HepG2 (cell line): ENCODE data around the gene BABAM2. TPM values are rescaled to one million over a fixed set of nuclear protein-coding genes. Genes with fewer than 3 reads are reported as not detected.

ENCODE experiments used
- ATAC-seq: fragments of 200-7000 bp; cut with Tn5 transposase; 3 replicates; pipeline ENCODE4 v1.9.1; 2020; ENCODE audit warnings: mild to moderate bottlenecking, moderate library complexity
- BruUV-seq: library from RNA; stranded (reverse); fragments of 400-500 nt; replicated peaks from 2 replicates; lab custom pipeline; 2021; lab: Mats Ljungman, UMichigan
- CTCF ChIA-PET: fragments of 300-600 bp; formaldehyde crosslinking; extraction: SDS; loops from one replicate; lab custom pipeline; 2021; ENCODE audit warnings: low total read pairs, inconsistent platforms, low intra/inter-chr PET ratio; lab: Yijun Ruan, JAX
- POLR2A ChIA-PET: fragments of 350-600 bp; sonication (Branson Sonifier 250); formaldehyde crosslinking; loops from one replicate; lab custom pipeline; 2020; ENCODE audit warnings: antibody characterized with exemption, inconsistent platforms; lab: Yijun Ruan, JAX
- DNase-seq: peaks from one replicate; pipeline ENCODE4 v3.0.0-alpha.2; 2015; ENCODE audit warnings: low spot score
- FAIRE-seq: peaks from 3 replicates; lab custom pipeline; 2011; peaks lifted over from hg19 to GRCh38; lab: Jason Lieb, UNC
- H2AFZ ChIP-seq: one replicate; pipeline ENCODE4 v1.6.1; 2011; ENCODE audit warnings: low read length, inconsistent platforms
- H3K27ac ChIP-seq: fragments of 300-600 bp; 3 replicates; pipeline ENCODE4 v1.8.0; 2011; ENCODE audit warnings: mixed run types, mild to moderate bottlenecking, mixed read lengths, low read length, inconsistent platforms; ENCODE audit not compliant: insufficient read depth; ENCODE audit errors: extremely low read length
- H3K27me3 ChIP-seq, 2 experiments: fragments of 200-600 bp in 1 of 2; 2 replicates in 1 of 2; 3 replicates in 1 of 2; pipeline versions ENCODE4 v1.6.0 to v1.8.0; 2011; ENCODE audit warnings: low read length in 2 of 2, mild to moderate bottlenecking in 2 of 2, moderate library complexity in 2 of 2, inconsistent platforms in 1 of 2; ENCODE audit not compliant: insufficient read depth in 2 of 2, control insufficient read depth in 1 of 2
- H3K36me3 ChIP-seq, 2 experiments: fragments of 200-600 bp in 1 of 2; replicated peaks in 1 of 2; 2 replicates in 1 of 2; 3 replicates in 1 of 2; pipeline versions ENCODE4 v1.5.1 to v1.8.0; 2011; ENCODE audit warnings: low read length in 2 of 2, inconsistent platforms in 1 of 2; ENCODE audit not compliant: insufficient read depth in 2 of 2, control insufficient read depth in 1 of 2
- H3K4me1 ChIP-seq: 2 replicates; pipeline ENCODE4 v1.5.1; 2012; ENCODE audit warnings: low read length, inconsistent platforms; ENCODE audit not compliant: insufficient read depth
- H3K4me2 ChIP-seq: 2 replicates; pipeline ENCODE4 v1.6.0; 2011; ENCODE audit warnings: low read depth, low read length, inconsistent platforms
- H3K4me3 ChIP-seq, 3 experiments: fragments of 200-600 bp in 1 of 3; sonication (generic), shearing (Covaris generic) in 1 of 3; replicated peaks in 1 of 3; 2 replicates each; pipeline ENCODE4 v1.5.1; 2011 to 2016; ENCODE audit warnings: low read length in 3 of 3, inconsistent platforms in 2 of 3, low read depth in 2 of 3, mild to moderate bottlenecking in 2 of 3, control low read depth in 1 of 3, mixed read lengths in 1 of 3; ENCODE audit not compliant: insufficient read depth in 1 of 3
- H3K79me2 ChIP-seq: one replicate; pipeline ENCODE4 v1.6.1; 2011; ENCODE audit warnings: low read length, inconsistent platforms; ENCODE audit not compliant: insufficient read depth
- H3K9ac ChIP-seq: 2 replicates; pipeline ENCODE4 v1.6.0; 2011; ENCODE audit warnings: mild to moderate bottlenecking, low read depth, low read length, inconsistent platforms; ENCODE audit not compliant: insufficient read depth
- H3K9me3 ChIP-seq: 2 replicates; pipeline ENCODE4 v1.5.1; 2012; ENCODE audit warnings: mild to moderate bottlenecking, low read length
- H4K20me1 ChIP-seq: 2 replicates; pipeline ENCODE4 v1.6.0; 2011; ENCODE audit warnings: inconsistent platforms, mild to moderate bottlenecking, low read length, moderate library complexity; ENCODE audit not compliant: insufficient read depth
- ATRX ChIP-seq: sonication (generic); formaldehyde crosslinking; IDR thresholded peaks from 2 replicates; pipeline ENCODE4 v1.4.0; 2020; ENCODE audit warnings: missing genetic modification reagents, borderline replicate concordance
- E2F2 ChIP-seq: sonication (generic); formaldehyde crosslinking; IDR thresholded peaks from 2 replicates; pipeline ENCODE4 v1.4.0; 2020; ENCODE audit warnings: missing genetic modification reagents, borderline replicate concordance
- JUN ChIP-seq: sonication (generic); formaldehyde crosslinking; IDR thresholded peaks from 2 replicates; pipeline ENCODE4 v1.4.0; 2020; ENCODE audit warnings: mild to moderate bottlenecking, missing genetic modification reagents
- MTA3 ChIP-seq: sonication (generic); formaldehyde crosslinking; IDR thresholded peaks from 2 replicates; pipeline ENCODE4 v1.4.0; 2020; ENCODE audit warnings: missing genetic modification reagents
- SP1 ChIP-seq, 2 experiments: fragments of 450-650 bp in 1 of 2; sonication (generic) in 1 of 2; formaldehyde crosslinking in 1 of 2; IDR thresholded peaks; 2 replicates each; pipeline versions ENCODE4 v1.4.0 to v1.6.1; 2016 to 2020; ENCODE audit warnings: missing genetic modification reagents in 1 of 2
- SP4 ChIP-seq: sonication (generic); formaldehyde crosslinking; IDR thresholded peaks from 2 replicates; pipeline ENCODE4 v1.8.1; 2023; ENCODE audit warnings: mild to moderate bottlenecking, missing genetic modification reagents
- SRF ChIP-seq: IDR thresholded peaks from 2 replicates; pipeline ENCODE4 v1.6.1; 2011; ENCODE audit warnings: mild to moderate bottlenecking, low read depth, low read length, moderate library complexity
- SSRP1 ChIP-seq: IDR thresholded peaks from 2 replicates; pipeline ENCODE4 v1.6.1; 2016; ENCODE audit warnings: control low read depth
- TEAD3 ChIP-seq: optimal IDR thresholded peaks from 2 replicates; pipeline ENCODE3; 2016; ENCODE audit warnings: borderline replicate concordance
- ZNF781 ChIP-seq: sonication (generic); formaldehyde crosslinking; IDR thresholded peaks from 2 replicates; pipeline ENCODE4 v1.5.1; 2020; ENCODE audit warnings: borderline replicate concordance, mild to moderate bottlenecking, missing genetic modification reagents; ENCODE audit errors: not compliant biosample characterization
- ZSCAN12 ChIP-seq: sonication (generic); formaldehyde crosslinking; IDR thresholded peaks from 2 replicates; pipeline ENCODE4 v1.9.0; 2021; ENCODE audit warnings: mild to moderate bottlenecking, missing genetic modification reagents
- WGBS: methylation state at CpG from one replicate; pipeline ENCODE4 v1.1.6; 2017; ENCODE audit warnings: low lambda C conversion rate; 5-methylcytosine and 5-hydroxymethylcytosine counted together
- in situ Hi-C: cut with HindIII; loops from 2 replicates; pipeline ENCODE4 v1.10.0; 2017; ENCODE audit warnings: low pct_unique_long_range_greater_than_20kb; ENCODE audit not compliant: extremely low pct_ligation_motif_present
- intact Hi-C: fragments of 100-400 bp; cut with micrococcal nuclease; formaldehyde crosslinking; loops from one replicate; pipeline ENCODE4 v1.10.0; 2022; ENCODE audit not compliant: unreplicated experiment
- polyA plus RNA-seq, 8 experiments: library from polyadenylated mRNA; depleted of rRNA in 3 of 8; stranded (reverse) in 7 of 8; unstranded in 1 of 8; fragments of >200 nt; fragmentation: Illumina TruSeq in 4 of 8; extraction: Trizol in 4 of 8; gene quantifications; 2 replicates each; pipeline versions ENCODE4 v1.2.1 to v1.2.3, GENCODE V29; 2011 to 2016; ENCODE audit warnings: low read depth in 4 of 8, missing spikeins in 1 of 8, mixed read lengths in 1 of 8; ENCODE audit not compliant: insufficient read depth in 1 of 8
- total RNA-seq, 5 experiments: library from RNA; depleted of rRNA; stranded (reverse); fragments of >200 nt; fragmentation: Illumina TruSeq; extraction: Trizol; gene quantifications; 2 replicates each; pipeline ENCODE4 v1.2.3, GENCODE V29; 2016; ENCODE audit warnings: low read depth in 1 of 5
- TF ChIP-seq, protein P1 (sequence below): sonication (generic); formaldehyde crosslinking; conservative IDR thresholded peaks from 2 replicates; pipeline ENCODE4 v1.4.0; 2020; ENCODE audit warnings: missing genetic modification reagents
- TF ChIP-seq, protein P2 (sequence below): sonication (generic); formaldehyde crosslinking; IDR thresholded peaks from 2 replicates; pipeline ENCODE4 v1.4.0; 2020; ENCODE audit warnings: missing genetic modification reagents
- TF ChIP-seq, protein P3 (sequence below): sonication (generic); formaldehyde crosslinking; IDR thresholded peaks from 2 replicates; pipeline ENCODE4 v1.4.0; 2020; ENCODE audit warnings: mild to moderate bottlenecking, missing genetic modification reagents
- TF ChIP-seq, protein P4 (sequence below): sonication (generic); formaldehyde crosslinking; IDR thresholded peaks from 2 replicates; pipeline ENCODE4 v1.4.0; 2020; ENCODE audit warnings: missing genetic modification reagents

BABAM2 gene
- total and polyA plus RNA-seq, 2 of the 13 experiments (the other 11 are each of a cell fraction or from before 2014, with no cell fraction given) = 24.9 to 28.0 TPM

DNA sequence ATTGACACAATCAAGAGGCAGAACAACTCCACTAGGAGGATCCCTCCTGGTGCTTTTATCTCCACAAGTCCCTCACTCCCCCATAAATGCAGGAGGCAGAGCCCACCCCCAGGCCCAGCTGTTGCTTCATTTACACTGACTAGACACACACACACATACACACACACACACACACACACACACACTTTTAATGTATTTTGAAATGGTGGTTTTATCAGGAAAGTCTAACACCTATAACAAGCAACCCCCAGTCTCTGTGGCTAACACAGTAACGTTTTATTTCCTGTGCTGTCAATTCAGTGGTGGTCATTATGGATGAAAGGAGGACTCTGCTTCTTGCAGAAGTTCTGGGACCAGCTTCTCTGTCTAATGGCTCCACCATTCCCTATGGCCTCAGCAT lies 376.8 kb downstream of the BABAM2 start (continued):
- no peak for TF ChIP-seq TEAD3 (CRISPR knock-in tag)
- no peak for TF ChIP-seq ATRX (CRISPR knock-in tag)

- no peak overlapping the region for H3K27ac ChIP-seq
- H3K4me1 ChIP-seq = peaks cover 13% of the 10 kb centered on the region
- POLR2A ChIA-PET = no interaction called here
- no peak overlapping the region for H3K4me3 ChIP-seq
- no TSS peak for BruUV-seq
- CTCF ChIA-PET = no interaction called here
- no peak for DNase-seq
- no peak overlapping the region for H3K4me2 ChIP-seq
- H3K27me3 ChIP-seq = no peaks in the 10 kb centered on the region
- no peaks in the 10 kb centered on the region for H3K79me2 ChIP-seq
- 97% methylated on average over 4 of the region's 4 CpGs for WGBS
- no peak for FAIRE-seq
- H3K9me3 ChIP-seq = no peaks in the 10 kb centered on the region
- ATAC-seq = no peak
- H3K36me3 ChIP-seq = no peaks in the 10 kb centered on the region
- no peak overlapping the region for H3K9ac ChIP-seq
- in situ Hi-C loops = no loop called here
- no peaks in the 10 kb centered on the region for H4K20me1 ChIP-seq
- intact Hi-C loops = no loop called here
- no peak overlapping the region for H2AFZ ChIP-seq
- TF ChIP-seq SP1 (IDR thresholded peaks at IDR 0.05) (no peak), SP1 (CRISPR knock-in tag; IDR thresholded peaks at IDR 0.05) (no peak), SP4 (no peak), ZNF781 (CRISPR knock-in tag) (no peak), SRF (no peak), E2F2 (CRISPR knock-in tag) (no peak), ZSCAN12 (CRISPR knock-in tag) (no peak), JUN (CRISPR knock-in tag) (no peak), MTA3 (CRISPR knock-in tag) (no peak), SSRP1 (CRISPR knock-in tag) (no peak)
- TF ChIP-seq, protein P1, sequence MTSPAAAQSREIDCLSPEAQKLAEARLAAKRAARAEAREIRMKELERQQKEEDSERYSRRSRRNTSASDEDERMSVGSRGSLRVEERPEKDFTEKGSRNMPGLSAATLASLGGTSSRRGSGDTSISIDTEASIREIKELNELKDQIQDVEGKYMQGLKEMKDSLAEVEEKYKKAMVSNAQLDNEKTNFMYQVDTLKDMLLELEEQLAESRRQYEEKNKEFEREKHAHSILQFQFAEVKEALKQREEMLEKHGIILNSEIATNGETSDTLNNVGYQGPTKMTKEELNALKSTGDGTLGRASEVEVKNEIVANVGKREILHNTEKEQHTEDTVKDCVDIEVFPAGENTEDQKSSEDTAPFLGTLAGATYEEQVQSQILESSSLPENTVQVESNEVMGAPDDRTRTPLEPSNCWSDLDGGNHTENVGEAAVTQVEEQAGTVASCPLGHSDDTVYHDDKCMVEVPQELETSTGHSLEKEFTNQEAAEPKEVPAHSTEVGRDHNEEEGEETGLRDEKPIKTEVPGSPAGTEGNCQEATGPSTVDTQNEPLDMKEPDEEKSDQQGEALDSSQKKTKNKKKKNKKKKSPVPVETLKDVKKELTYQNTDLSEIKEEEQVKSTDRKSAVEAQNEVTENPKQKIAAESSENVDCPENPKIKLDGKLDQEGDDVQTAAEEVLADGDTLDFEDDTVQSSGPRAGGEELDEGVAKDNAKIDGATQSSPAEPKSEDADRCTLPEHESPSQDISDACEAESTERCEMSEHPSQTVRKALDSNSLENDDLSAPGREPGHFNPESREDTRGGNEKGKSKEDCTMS (CRISPR knock-in tag) = no peak
- TF ChIP-seq, protein P2, sequence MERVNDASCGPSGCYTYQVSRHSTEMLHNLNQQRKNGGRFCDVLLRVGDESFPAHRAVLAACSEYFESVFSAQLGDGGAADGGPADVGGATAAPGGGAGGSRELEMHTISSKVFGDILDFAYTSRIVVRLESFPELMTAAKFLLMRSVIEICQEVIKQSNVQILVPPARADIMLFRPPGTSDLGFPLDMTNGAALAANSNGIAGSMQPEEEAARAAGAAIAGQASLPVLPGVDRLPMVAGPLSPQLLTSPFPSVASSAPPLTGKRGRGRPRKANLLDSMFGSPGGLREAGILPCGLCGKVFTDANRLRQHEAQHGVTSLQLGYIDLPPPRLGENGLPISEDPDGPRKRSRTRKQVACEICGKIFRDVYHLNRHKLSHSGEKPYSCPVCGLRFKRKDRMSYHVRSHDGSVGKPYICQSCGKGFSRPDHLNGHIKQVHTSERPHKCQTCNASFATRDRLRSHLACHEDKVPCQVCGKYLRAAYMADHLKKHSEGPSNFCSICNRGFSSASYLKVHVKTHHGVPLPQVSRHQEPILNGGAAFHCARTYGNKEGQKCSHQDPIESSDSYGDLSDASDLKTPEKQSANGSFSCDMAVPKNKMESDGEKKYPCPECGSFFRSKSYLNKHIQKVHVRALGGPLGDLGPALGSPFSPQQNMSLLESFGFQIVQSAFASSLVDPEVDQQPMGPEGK (CRISPR knock-in tag) = no peak
- TF ChIP-seq, protein P3, sequence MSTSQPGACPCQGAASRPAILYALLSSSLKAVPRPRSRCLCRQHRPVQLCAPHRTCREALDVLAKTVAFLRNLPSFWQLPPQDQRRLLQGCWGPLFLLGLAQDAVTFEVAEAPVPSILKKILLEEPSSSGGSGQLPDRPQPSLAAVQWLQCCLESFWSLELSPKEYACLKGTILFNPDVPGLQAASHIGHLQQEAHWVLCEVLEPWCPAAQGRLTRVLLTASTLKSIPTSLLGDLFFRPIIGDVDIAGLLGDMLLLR (CRISPR knock-in tag) = no peak
- TF ChIP-seq, protein P4, sequence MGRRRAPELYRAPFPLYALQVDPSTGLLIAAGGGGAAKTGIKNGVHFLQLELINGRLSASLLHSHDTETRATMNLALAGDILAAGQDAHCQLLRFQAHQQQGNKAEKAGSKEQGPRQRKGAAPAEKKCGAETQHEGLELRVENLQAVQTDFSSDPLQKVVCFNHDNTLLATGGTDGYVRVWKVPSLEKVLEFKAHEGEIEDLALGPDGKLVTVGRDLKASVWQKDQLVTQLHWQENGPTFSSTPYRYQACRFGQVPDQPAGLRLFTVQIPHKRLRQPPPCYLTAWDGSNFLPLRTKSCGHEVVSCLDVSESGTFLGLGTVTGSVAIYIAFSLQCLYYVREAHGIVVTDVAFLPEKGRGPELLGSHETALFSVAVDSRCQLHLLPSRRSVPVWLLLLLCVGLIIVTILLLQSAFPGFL = no peak
Observed at GRCh38 chr2:28268386-28268785, 377.9 kb downstream of the BABAM2 start.
